ENCODE data around the gene PLEKHG5. TPM values are rescaled to one million over a fixed set of nuclear protein-coding genes. Genes with fewer than 3 reads are reported as not detected.
A peak's percentile ranks its signal among the peaks of the same experiment; 100 is the strongest.

Gene PLEKHG5
- total RNA-seq, 1 donor from 2014 or later = 42.9 TPM

- peaks cover 3% of the 10 kb centered on the region for H3K27me3 ChIP-seq (ENCODE audit: control insufficient read depth, insufficient read depth, low read length)
- FAIRE-seq (no peak), DNase-seq (ENCODE audit: low read depth) (no peak)
- no peaks in the 10 kb centered on the region for H3K36me3 ChIP-seq (ENCODE audit: control insufficient read depth, insufficient read depth, low read length)
- no peak overlapping the region for H3K4me3 ChIP-seq (ENCODE audit: low read depth, low read length)
- TF ChIP-seq, protein P1, sequence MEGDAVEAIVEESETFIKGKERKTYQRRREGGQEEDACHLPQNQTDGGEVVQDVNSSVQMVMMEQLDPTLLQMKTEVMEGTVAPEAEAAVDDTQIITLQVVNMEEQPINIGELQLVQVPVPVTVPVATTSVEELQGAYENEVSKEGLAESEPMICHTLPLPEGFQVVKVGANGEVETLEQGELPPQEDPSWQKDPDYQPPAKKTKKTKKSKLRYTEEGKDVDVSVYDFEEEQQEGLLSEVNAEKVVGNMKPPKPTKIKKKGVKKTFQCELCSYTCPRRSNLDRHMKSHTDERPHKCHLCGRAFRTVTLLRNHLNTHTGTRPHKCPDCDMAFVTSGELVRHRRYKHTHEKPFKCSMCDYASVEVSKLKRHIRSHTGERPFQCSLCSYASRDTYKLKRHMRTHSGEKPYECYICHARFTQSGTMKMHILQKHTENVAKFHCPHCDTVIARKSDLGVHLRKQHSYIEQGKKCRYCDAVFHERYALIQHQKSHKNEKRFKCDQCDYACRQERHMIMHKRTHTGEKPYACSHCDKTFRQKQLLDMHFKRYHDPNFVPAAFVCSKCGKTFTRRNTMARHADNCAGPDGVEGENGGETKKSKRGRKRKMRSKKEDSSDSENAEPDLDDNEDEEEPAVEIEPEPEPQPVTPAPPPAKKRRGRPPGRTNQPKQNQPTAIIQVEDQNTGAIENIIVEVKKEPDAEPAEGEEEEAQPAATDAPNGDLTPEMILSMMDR (IDR thresholded peaks at IDR 0.05; ENCODE audit: insufficient read depth, low read length, severe bottlenecking) = no peak
Measured at GRCh38 chr1:6501279-6501813, 9.9 kb upstream of the PLEKHG5 start.

- H3K27me3 ChIP-seq (ENCODE audit: control insufficient read depth, insufficient read depth, low read length) = peaks cover 3% of the 10 kb centered on the region
- TF ChIP-seq, protein P1 (IDR thresholded peaks at IDR 0.05; ENCODE audit: insufficient read depth, low read length, severe bottlenecking) = no peak
- H3K36me3 ChIP-seq (ENCODE audit: control insufficient read depth, insufficient read depth, low read length) = no peaks in the 10 kb centered on the region
- FAIRE-seq (no peak), DNase-seq (ENCODE audit: low read depth) (no peak)
- no peak overlapping the region for H3K4me3 ChIP-seq (ENCODE audit: low read depth, low read length)
Measured at GRCh38 chr1:6500544-6501278, 9.2 kb upstream of the PLEKHG5 start.

GRCh38 chr1:6499296-6499695 lies 7.8 kb upstream of the PLEKHG5 start:
- Histone ChIP-seq H3K27me3 (ENCODE audit: control insufficient read depth, insufficient read depth, low read length) (peaks cover 3% of the 10 kb centered on the region), H3K36me3 (ENCODE audit: control insufficient read depth, insufficient read depth, low read length) (no peaks in the 10 kb centered on the region), H3K4me3 (ENCODE audit: low read depth, low read length) (no peak overlapping the region)
- FAIRE-seq (no peak), DNase-seq (ENCODE audit: low read depth) (no peak)
- TF ChIP-seq, protein P1 (IDR thresholded peaks at IDR 0.05; ENCODE audit: insufficient read depth, low read length, severe bottlenecking) = no peak

GRCh38 chr1:6498576-6499111 lies 7.2 kb upstream of the PLEKHG5 start:
- H3K36me3 ChIP-seq (ENCODE audit: control insufficient read depth, insufficient read depth, low read length) = no peaks in the 10 kb centered on the region
- TF ChIP-seq, protein P1 (IDR thresholded peaks at IDR 0.05; ENCODE audit: insufficient read depth, low read length, severe bottlenecking) = no peak
- H3K4me3 ChIP-seq (ENCODE audit: low read depth, low read length) = no peak overlapping the region
- peaks cover 3% of the 10 kb centered on the region for H3K27me3 ChIP-seq (ENCODE audit: control insufficient read depth, insufficient read depth, low read length)
- FAIRE-seq (no peak), DNase-seq (ENCODE audit: low read depth) (no peak)

DNA sequence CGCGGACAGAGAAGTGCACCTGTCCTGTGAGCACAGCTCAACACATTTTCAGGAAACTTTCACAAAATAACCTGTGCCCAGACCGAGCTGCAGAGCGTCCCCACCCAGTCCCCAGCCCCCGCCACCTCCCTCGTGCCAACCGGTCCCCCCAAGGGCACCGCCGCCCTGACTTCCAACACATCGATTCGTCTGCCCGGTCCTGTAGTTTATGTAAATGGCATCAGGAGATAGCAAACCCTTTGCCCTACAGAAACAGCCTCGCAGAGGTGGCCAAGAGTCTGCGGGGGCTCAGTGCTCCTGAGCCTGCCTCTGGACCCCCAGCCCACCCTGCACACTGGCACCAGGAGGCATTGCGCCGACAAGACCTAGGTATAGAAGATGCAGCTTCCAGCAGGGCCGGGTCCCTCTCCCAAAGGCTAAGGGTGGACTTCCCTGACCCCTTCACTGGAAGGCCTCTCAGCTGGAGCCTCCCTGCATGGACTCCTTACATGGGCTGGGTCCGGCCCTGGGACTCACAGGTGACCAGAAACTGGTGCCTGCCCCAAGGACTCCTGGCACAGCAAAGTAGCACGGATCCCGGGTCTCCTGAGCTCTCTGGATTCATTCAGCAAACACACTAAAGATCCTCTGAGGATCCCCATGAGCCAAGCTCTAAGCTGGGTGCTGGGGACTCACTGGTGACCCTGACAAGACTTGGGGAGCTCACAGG lies 6.6 kb upstream of the PLEKHG5 start:
- TF ChIP-seq, protein P1 (IDR thresholded peaks at IDR 0.05; ENCODE audit: insufficient read depth, low read length, severe bottlenecking) = no peak
- DNase-seq (ENCODE audit: low read depth) = no peak
- no peak for FAIRE-seq
- peaks cover 3% of the 10 kb centered on the region for H3K27me3 ChIP-seq (ENCODE audit: control insufficient read depth, insufficient read depth, low read length)
- H3K36me3 ChIP-seq (ENCODE audit: control insufficient read depth, insufficient read depth, low read length) = no peaks in the 10 kb centered on the region
- H3K4me3 ChIP-seq (ENCODE audit: low read depth, low read length) = peak overlapping the region; percentile 66
